CD14-positive monocyte (primary cell): Measurements from ENCODE around the gene RAB25. TPM values are rescaled to one million over a fixed set of nuclear protein-coding genes. Genes with fewer than 3 reads are reported as not detected.

Experiments
- DNase-seq, 3 donors: peaks; one replicate each; pipeline ENCODE4 v3.0.0-alpha.2; 2011 to 2022
- H2AFZ ChIP-seq: 2 replicates; pipeline ENCODE4 v1.6.0; 2012; ENCODE audit warnings: mild to moderate bottlenecking, low read depth, low read length, inconsistent platforms; ENCODE audit not compliant: insufficient read depth, poor library complexity, severe bottlenecking
- H3K27ac ChIP-seq, 2 donors: 1 replicate in 1 of 2; 2 replicates in 1 of 2; pipeline ENCODE4 v1.5.1; 2012 to 2013; ENCODE audit warnings: low read length in 2 of 2, control low read depth in 1 of 2, inconsistent platforms in 1 of 2, low read depth in 1 of 2, mild to moderate bottlenecking in 1 of 2
- H3K27me3 ChIP-seq, 2 donors: one replicate each; pipeline versions ENCODE4 v1.6.0 to v1.6.1; 2011 to 2013; ENCODE audit warnings: low read length in 2 of 2; ENCODE audit not compliant: control insufficient read depth in 2 of 2, insufficient read depth in 2 of 2
- H3K36me3 ChIP-seq, 2 donors: replicated peaks in 1 of 2; 1 replicate in 1 of 2; 2 replicates in 1 of 2; pipeline versions ENCODE4 v1.5.1 to v1.6.1; 2012 to 2013; ENCODE audit warnings: low read length in 2 of 2, control low read depth in 1 of 2, inconsistent platforms in 1 of 2, mild to moderate bottlenecking in 1 of 2; ENCODE audit not compliant: insufficient read depth in 2 of 2, control insufficient read depth in 1 of 2
- H3K4me1 ChIP-seq, 2 donors: 1 replicate in 1 of 2; 2 replicates in 1 of 2; pipeline versions ENCODE4 v1.5.1 to v1.6.1; 2012 to 2013; ENCODE audit warnings: low read length in 2 of 2, control low read depth in 1 of 2, inconsistent platforms in 1 of 2, mild to moderate bottlenecking in 1 of 2, moderate library complexity in 1 of 2; ENCODE audit not compliant: insufficient read depth in 2 of 2, control insufficient read depth in 1 of 2
- H3K4me2 ChIP-seq: replicated peaks from 2 replicates; pipeline ENCODE3; 2012; ENCODE audit warnings: low read length, moderate library complexity, mild to moderate bottlenecking; ENCODE audit not compliant: poor library complexity, severe bottlenecking; ENCODE audit errors: extremely low read depth
- H3K4me3 ChIP-seq, 3 experiments: fragments of 200-600 bp in 1 of 3; sonication (generic) in 1 of 3; replicated peaks in 1 of 3; 1 replicate in 2 of 3; 2 replicates in 1 of 3; pipeline ENCODE4 v1.5.1; 2011 to 2013; ENCODE audit warnings: low read length in 3 of 3, mild to moderate bottlenecking in 3 of 3, control low read depth in 2 of 3, low read depth in 2 of 3, inconsistent platforms in 1 of 3, moderate library complexity in 1 of 3
- H3K79me2 ChIP-seq: 2 replicates; pipeline ENCODE4 v1.6.0; 2012; ENCODE audit warnings: mild to moderate bottlenecking, control low read depth, inconsistent platforms, low read length, moderate library complexity; ENCODE audit not compliant: insufficient read depth
- H3K9ac ChIP-seq: 2 replicates; pipeline ENCODE4 v1.6.0; 2017; ENCODE audit warnings: low read length, mild to moderate bottlenecking; ENCODE audit not compliant: insufficient read depth, poor library complexity, severe bottlenecking
- H3K9me3 ChIP-seq, 2 donors: replicated peaks in 1 of 2; 1 replicate in 1 of 2; 2 replicates in 1 of 2; pipeline versions ENCODE4 v1.5.1 to v1.6.1; 2012 to 2013; ENCODE audit warnings: low read length in 2 of 2, control low read depth in 1 of 2; ENCODE audit not compliant: control insufficient read depth in 1 of 2, insufficient read depth in 1 of 2
- H4K20me1 ChIP-seq: 2 replicates; pipeline ENCODE4 v1.6.0; 2012; ENCODE audit warnings: mild to moderate bottlenecking, low read length, control low read depth, moderate library complexity; ENCODE audit not compliant: insufficient read depth
- H3K27ac Mint-ChIP-seq, 7 donors: one replicate each; pipeline ENCODE4 v1.8.0; 2020; ENCODE audit warnings: mild to moderate bottlenecking in 7 of 7, mixed read lengths in 7 of 7, moderate library complexity in 6 of 7, inconsistent platforms in 2 of 7
- H3K27me3 Mint-ChIP-seq, 3 donors: one replicate each; pipeline ENCODE4 v1.8.0; 2021 to 2022; ENCODE audit warnings: low read depth in 3 of 3, mild to moderate bottlenecking in 3 of 3, mixed read lengths in 3 of 3, moderate library complexity in 3 of 3, inconsistent platforms in 1 of 3
- H3K36me3 Mint-ChIP-seq, 2 donors: one replicate each; pipeline ENCODE4 v1.8.0; 2020; ENCODE audit warnings: mixed read lengths in 2 of 2, inconsistent platforms in 1 of 2, mild to moderate bottlenecking in 1 of 2
- H3K4me1 Mint-ChIP-seq: one replicate; pipeline ENCODE4 v1.8.0; 2020; ENCODE audit warnings: mild to moderate bottlenecking, mixed read lengths
- H3K4me3 Mint-ChIP-seq, 2 donors: one replicate each; pipeline ENCODE4 v1.8.0; 2020; ENCODE audit warnings: mild to moderate bottlenecking in 2 of 2, mixed read lengths in 2 of 2, moderate library complexity in 1 of 2
- H3K9me3 Mint-ChIP-seq, 7 donors: one replicate each; pipeline ENCODE4 v1.8.0; 2020 to 2022; ENCODE audit warnings: mixed read lengths in 7 of 7, mild to moderate bottlenecking in 6 of 7, moderate library complexity in 6 of 7, inconsistent platforms in 2 of 7
- CTCF ChIP-seq: fragments of 200-600 bp; IDR thresholded peaks from one replicate; pipeline ENCODE4 v1.8.0; 2022; ENCODE audit warnings: antibody characterized with exemption, mild to moderate bottlenecking
- WGBS: methylation state at CpG from one replicate; pipeline ENCODE4 v1.1.5; 2013; ENCODE audit warnings: missing lambda C conversion rate; ENCODE audit not compliant: insufficient coverage; 5-methylcytosine and 5-hydroxymethylcytosine counted together
- intact Hi-C, 2 donors: fragments of 100-400 bp; cut with micrococcal nuclease; formaldehyde crosslinking; loops; one replicate each; pipeline versions ENCODE4 v1.15.0 to v1.15.1; 2023
- polyA plus RNA-seq, 3 donors: library from polyadenylated mRNA; depleted of rRNA in 1 of 3; unstranded in 2 of 3; stranded (reverse) in 1 of 3; fragments of 300-500 nt in 2 of 3; fragments of >200 nt in 1 of 3; fragmentation: Illumina TruSeq in 2 of 3; gene quantifications; 1 replicate in 2 of 3; 2 replicates in 1 of 3; pipeline ENCODE4 v1.2.3, GENCODE V29; 2012 to 2021

Gene RAB25
- polyA plus RNA-seq, 3 donors, result 0.23 TPM; not detected in 2

GRCh38 chr1:156051011-156051725, 9.8 kb upstream of the RAB25 start:
- H3K9ac ChIP-seq, result no peak overlapping the region
- H4K20me1 ChIP-seq, result no peaks in the 10 kb centered on the region
- Mint-ChIP-seq H3K9me3 (no peaks in the 10 kb centered on the region), H3K4me3 (no peak overlapping the region), H3K4me1 (peaks cover 24% of the 10 kb centered on the region), H3K27ac (no peak overlapping the region), H3K27me3 (peaks cover 0 to 2% (median 1%) of the 10 kb centered on the region in 3 donors), H3K36me3 (peaks cover 21 to 23% of the 10 kb centered on the region in 2 donors)
- H3K36me3 ChIP-seq, result peaks cover 8 to 23% of the 10 kb centered on the region in 2 donors
- no peak overlapping the region for H3K4me2 ChIP-seq
- no peaks in the 10 kb centered on the region for H3K9me3 ChIP-seq
- no peak overlapping the region for H3K4me3 ChIP-seq
- no peak overlapping the region for H3K27ac ChIP-seq
- H3K4me1 ChIP-seq, result peaks cover 19 to 34% of the 10 kb centered on the region in 2 donors
- no peaks in the 10 kb centered on the region for H3K27me3 ChIP-seq
- no peak overlapping the region for H2AFZ ChIP-seq
- H3K79me2 ChIP-seq, result peaks cover 13% of the 10 kb centered on the region
- no peak for DNase-seq
- intact Hi-C loops, result loop anchor here (2.0 to 5.0 kb wide), 3 partner anchors 24 to 119 kb away; partner anchors contain the start of gene KHDC4 (in 1 of the 2)
- TF ChIP-seq CTCF, result no peak
- 100% methylated on average over 1 of the region's 7 CpGs for WGBS

GRCh38 chr1:156052862-156053767, 7.8 kb upstream of the RAB25 start:
- peaks cover 0 to 2% (median 1%) of the 10 kb centered on the region in 3 donors for H3K27me3 Mint-ChIP-seq
- intact Hi-C loops, result loop anchor here (5.0 kb wide), 2 partner anchors 41 to 121 kb away; partner anchors contain the start of gene KHDC4 (in 1 of the 2)
- Histone ChIP-seq H3K36me3 (peaks cover 15 to 27% of the 10 kb centered on the region in 2 donors), H3K9me3 (no peaks in the 10 kb centered on the region), H3K4me1 (peaks cover 23 to 38% of the 10 kb centered on the region in 2 donors), H3K79me2 (peaks cover 19% of the 10 kb centered on the region), H3K9ac (peak overlapping the region; percentile 79), H3K4me3 (peak overlapping the region; percentile 86 to 93 (median 87)), H2AFZ (peak overlapping the region; percentile 92), H3K4me2 (peak overlapping the region; percentile 100), H3K27me3 (no peaks in the 10 kb centered on the region), H4K20me1 (peaks cover 5% of the 10 kb centered on the region), H3K27ac (peak overlapping the region; percentile 29 to 48)
- TF ChIP-seq CTCF, result peak; percentile 14
- H3K36me3 Mint-ChIP-seq, result peaks cover 32 to 34% of the 10 kb centered on the region in 2 donors
- peaks cover 29% of the 10 kb centered on the region for H3K4me1 Mint-ChIP-seq
- under 1% methylated on average over 30 of the region's 63 CpGs for WGBS
- DNase-seq, result peak; percentile 36 to 49 (median 39)
- H3K9me3 Mint-ChIP-seq, result no peaks in the 10 kb centered on the region
- peak overlapping the region; percentile 97 for H3K4me3 Mint-ChIP-seq
- H3K27ac Mint-ChIP-seq, result peak overlapping the region; percentile 73 to 90 (median 85)
